Measurements from ENCODE around the gene PRDM7.
"Not testable (repeated sequence)": the region's sequence is repeated elsewhere in the genome, so short reads cannot be mapped to it uniquely, and the experiment has no call there.

DNA sequence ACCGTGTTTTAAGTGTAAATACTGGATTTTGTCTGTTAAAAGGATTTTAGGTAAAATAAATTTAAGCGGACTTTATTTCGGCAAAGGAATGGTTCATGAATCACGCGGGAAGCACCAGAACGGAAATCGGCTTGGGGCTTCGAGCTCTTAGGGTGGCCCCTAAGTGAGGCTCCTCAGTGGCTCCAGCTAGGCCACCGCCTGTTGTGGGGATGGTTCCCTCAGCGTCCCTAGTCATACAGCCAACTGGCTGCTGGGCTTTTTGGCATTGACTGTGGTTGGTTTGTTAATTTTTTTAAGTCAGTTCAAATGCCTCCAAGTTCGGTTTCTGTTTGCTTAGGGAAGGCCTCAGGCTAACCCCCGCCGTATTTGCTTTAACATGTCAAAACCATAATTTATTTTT is 29.9 kb upstream of the PRDM7 start:
- TF ChIP-seq MYBL2 (IDR thresholded peaks at IDR 0.05; ENCODE audit: low read depth); MYBL2 (CRISPR knock-in tag; IDR thresholded peaks at IDR 0.05; ENCODE audit: borderline replicate concordance); POLR2A (conservative IDR thresholded peaks at IDR 0.05); BACH1 (tag; IDR thresholded peaks at IDR 0.05); HMGN3 (IDR thresholded peaks at IDR 0.05; ENCODE audit: borderline replicate concordance, extremely low read depth, insufficient read length, low read depth, low read length); NONO (IDR thresholded peaks at IDR 0.05; ENCODE audit: low read depth in 2 of 2, low read length in 1 of 2): not testable (repeated sequence)

Measured in K562 (cell line).